Mesothelial cell of epicardium (in vitro differentiated cells): ENCODE measurements around the gene CANT1. TPM values are rescaled to one million over a fixed set of nuclear protein-coding genes. Genes with fewer than 3 reads are reported as not detected.
A peak's percentile ranks its signal among the peaks of the same experiment; 100 is the strongest.

Experiments used
- DNase-seq, 2 experiments: peaks; one replicate each; pipeline ENCODE4 v3.0.0; 2021; ENCODE audit warnings: low spot score in 2 of 2; ENCODE audit not compliant: unreplicated experiment in 2 of 2
- H3K27ac Mint-ChIP-seq: 2 replicates; pipeline ENCODE4 v1.8.0; 2021; ENCODE audit warnings: mixed read lengths
- H3K27me3 Mint-ChIP-seq: 2 replicates; pipeline ENCODE4 v1.8.0; 2021; ENCODE audit warnings: low read depth, mixed read lengths
- H3K36me3 Mint-ChIP-seq: 2 replicates; pipeline ENCODE4 v1.8.0; 2021; ENCODE audit warnings: mixed read lengths
- H3K4me1 Mint-ChIP-seq: 2 replicates; pipeline ENCODE4 v1.8.0; 2021; ENCODE audit warnings: mixed read lengths
- H3K4me3 Mint-ChIP-seq: 2 replicates; pipeline ENCODE4 v1.8.0; 2021; ENCODE audit warnings: mild to moderate bottlenecking, moderate library complexity, mixed read lengths
- H3K9me3 Mint-ChIP-seq: 2 replicates; pipeline ENCODE4 v1.8.0; 2021; ENCODE audit warnings: mixed read lengths
- total RNA-seq: library from RNA; stranded (reverse); gene quantifications from 3 replicates; pipeline ENCODE4 v1.2.1, GENCODE V29; 2021
- TF ChIP-seq, protein P1 (sequence below): fragments of 200-600 bp; sonication (generic); IDR thresholded peaks from one replicate; pipeline ENCODE4 v1.5.0; 2021; ENCODE audit warnings: antibody characterized with exemption; ENCODE audit not compliant: unreplicated experiment

Gene CANT1
- total RNA-seq, 1 donor from 2014 or later, result 68.2 TPM

- no peak for DNase-seq
- Mint-ChIP-seq H3K27ac (no peak overlapping the region), H3K4me1 (peaks cover 40% of the 10 kb centered on the region), H3K9me3 (no peaks in the 10 kb centered on the region), H3K36me3 (no peaks in the 10 kb centered on the region), H3K27me3 (peaks cover 14% of the 10 kb centered on the region), H3K4me3 (no peak overlapping the region)
- TF ChIP-seq, protein P1, sequence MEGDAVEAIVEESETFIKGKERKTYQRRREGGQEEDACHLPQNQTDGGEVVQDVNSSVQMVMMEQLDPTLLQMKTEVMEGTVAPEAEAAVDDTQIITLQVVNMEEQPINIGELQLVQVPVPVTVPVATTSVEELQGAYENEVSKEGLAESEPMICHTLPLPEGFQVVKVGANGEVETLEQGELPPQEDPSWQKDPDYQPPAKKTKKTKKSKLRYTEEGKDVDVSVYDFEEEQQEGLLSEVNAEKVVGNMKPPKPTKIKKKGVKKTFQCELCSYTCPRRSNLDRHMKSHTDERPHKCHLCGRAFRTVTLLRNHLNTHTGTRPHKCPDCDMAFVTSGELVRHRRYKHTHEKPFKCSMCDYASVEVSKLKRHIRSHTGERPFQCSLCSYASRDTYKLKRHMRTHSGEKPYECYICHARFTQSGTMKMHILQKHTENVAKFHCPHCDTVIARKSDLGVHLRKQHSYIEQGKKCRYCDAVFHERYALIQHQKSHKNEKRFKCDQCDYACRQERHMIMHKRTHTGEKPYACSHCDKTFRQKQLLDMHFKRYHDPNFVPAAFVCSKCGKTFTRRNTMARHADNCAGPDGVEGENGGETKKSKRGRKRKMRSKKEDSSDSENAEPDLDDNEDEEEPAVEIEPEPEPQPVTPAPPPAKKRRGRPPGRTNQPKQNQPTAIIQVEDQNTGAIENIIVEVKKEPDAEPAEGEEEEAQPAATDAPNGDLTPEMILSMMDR, result no peak
Measured at GRCh38 chr17:79027925-79028491, 18.4 kb upstream of the CANT1 start.

- no peak for DNase-seq
- peaks cover 42% of the 10 kb centered on the region for H3K4me1 Mint-ChIP-seq
- peak overlapping the region; percentile 88 for H3K27ac Mint-ChIP-seq
- H3K36me3 Mint-ChIP-seq, result no peaks in the 10 kb centered on the region
- H3K9me3 Mint-ChIP-seq, result no peaks in the 10 kb centered on the region
- peaks cover 14% of the 10 kb centered on the region for H3K27me3 Mint-ChIP-seq
- TF ChIP-seq, protein P1, result no peak
- H3K4me3 Mint-ChIP-seq, result no peak overlapping the region
Measured at GRCh38 chr17:79027274-79027924, 17.8 kb upstream of the CANT1 start.

GRCh38 chr17:79026376-79027273 is 17.1 kb upstream of the CANT1 start:
- TF ChIP-seq, protein P1, result no peak
- Mint-ChIP-seq H3K27ac (peak overlapping the region; percentile 88), H3K9me3 (no peaks in the 10 kb centered on the region), H3K4me3 (peak overlapping the region; percentile 48), H3K4me1 (peaks cover 42% of the 10 kb centered on the region), H3K36me3 (no peaks in the 10 kb centered on the region), H3K27me3 (peaks cover 10% of the 10 kb centered on the region)
- no peak for DNase-seq

DNA sequence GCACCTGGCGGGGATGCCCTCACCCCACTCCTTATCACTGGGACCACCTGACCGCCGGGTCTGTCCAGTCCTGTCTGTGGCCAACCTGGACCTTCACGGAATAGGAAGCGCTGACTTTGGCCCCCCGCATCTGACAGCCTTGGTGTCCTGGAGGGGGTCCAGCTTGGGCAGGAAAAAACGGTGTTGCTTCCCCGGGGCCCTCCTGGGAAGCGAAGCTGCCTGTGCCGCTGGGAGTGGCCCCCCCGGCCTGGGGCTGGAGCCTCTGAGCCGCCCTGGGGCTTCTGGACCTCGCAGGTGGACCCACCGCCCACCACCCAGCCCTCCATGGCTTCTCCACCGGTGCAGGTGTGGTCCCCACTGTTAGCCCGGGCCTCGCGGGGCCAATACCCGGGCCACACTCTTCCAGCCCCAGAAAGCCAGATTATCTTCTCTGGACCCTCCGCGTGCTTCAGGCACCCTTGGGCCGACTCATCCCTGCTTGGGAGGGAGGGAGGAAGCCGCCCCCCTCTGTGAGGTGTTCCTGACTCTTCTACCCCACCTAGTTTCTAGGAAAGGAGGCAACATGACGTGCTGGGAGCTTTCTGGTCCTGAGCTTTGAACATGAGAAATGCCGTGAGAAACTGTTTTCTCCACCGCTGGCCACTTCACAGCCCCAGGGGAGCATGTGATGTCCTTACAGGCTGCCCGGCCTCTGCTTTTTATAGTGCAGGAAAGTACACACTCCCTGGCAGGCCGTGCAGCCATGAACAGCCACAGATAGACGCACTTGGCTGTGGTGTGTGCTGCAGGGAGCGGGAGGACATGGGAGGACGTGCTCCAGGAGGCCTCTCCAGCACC is 15.6 kb upstream of the CANT1 start:
- Mint-ChIP-seq H3K4me1 (peaks cover 42% of the 10 kb centered on the region), H3K27me3 (peaks cover 13% of the 10 kb centered on the region), H3K9me3 (no peaks in the 10 kb centered on the region), H3K4me3 (peak overlapping the region; percentile 91), H3K27ac (peak overlapping the region; percentile 25), H3K36me3 (no peaks in the 10 kb centered on the region)
- DNase-seq, result no peak
- TF ChIP-seq, protein P1, result no peak
